Measurements from ENCODE around the gene EXO1.

EXO1 gene

GRCh38 chr1:241895013-241895412, 47.0 kb downstream of the EXO1 start:
- no peak for DNase-seq

GRCh38 chr1:241896670-241896962, 48.6 kb downstream of the EXO1 start:
- DNase-seq = no peak

- DNase-seq = no peak
These were observed 51.2 kb downstream of the EXO1 start for GRCh38 chr1:241899210-241899609.

- no peak for DNase-seq
These were observed 52.4 kb downstream of the EXO1 start for GRCh38 chr1:241900381-241900780.

GRCh38 chr1:241902391-241903065, 54.5 kb downstream of the EXO1 start:
- no peak for DNase-seq

- DNase-seq = no peak
These were observed 68.2 kb downstream of the EXO1 start for GRCh38 chr1:241916196-241916595.

GRCh38 chr1:241917487-241917886, 69.5 kb downstream of the EXO1 start:
- no peak for DNase-seq

- no peak for DNase-seq
These were observed 70.9 kb downstream of the EXO1 start for GRCh38 chr1:241918879-241919278.

GRCh38 chr1:241924080-241924808, 76.2 kb downstream of the EXO1 start:
- DNase-seq = no peak

GRCh38 chr1:241926141-241926540, 78.1 kb downstream of the EXO1 start:
- no peak for DNase-seq

GRCh38 chr1:241927321-241927720, 79.3 kb downstream of the EXO1 start:
- DNase-seq = no peak

GRCh38 chr1:241932845-241933244, 84.8 kb downstream of the EXO1 start:
- DNase-seq = no peak

GRCh38 chr1:241934201-241934848, 86.3 kb downstream of the EXO1 start:
- no peak for DNase-seq

GRCh38 chr1:241934866-241935265, 86.9 kb downstream of the EXO1 start:
- no peak for DNase-seq
